Stomach (tissue), 9 donors: ENCODE results near the gene KRTAP4-11. TPM values are rescaled to one million over a fixed set of nuclear protein-coding genes. Genes with fewer than 3 reads are reported as not detected.

ENCODE experiments used
- DNase-seq, 2 donors: peaks; one replicate each; pipeline versions ENCODE4 v3.0.0 to v3.0.0-alpha.2; 2013 to 2019
- H3K27ac ChIP-seq, 5 donors: fragments of 200-600 bp in 4 of 5; sonication (generic) in 4 of 5; one replicate each; pipeline ENCODE4 v1.5.1; 2013 to 2019; ENCODE audit warnings: mild to moderate bottlenecking in 1 of 5, moderate library complexity in 1 of 5
- H3K27me3 ChIP-seq, 3 donors: fragments of 200-600 bp; sonication (generic); one replicate each; pipeline ENCODE4 v1.5.1; 2017 to 2019; ENCODE audit warnings: mixed run types in 1 of 3
- H3K36me3 ChIP-seq, 4 donors: fragments of 200-600 bp; sonication (generic); 1 replicate in 3 of 4; 2 replicates in 1 of 4; pipeline ENCODE4 v1.5.1; 2016 to 2019
- H3K4me1 ChIP-seq, 4 donors: fragments of 200-600 bp; sonication (generic); one replicate each; pipeline ENCODE4 v1.5.1; 2016 to 2019
- H3K4me3 ChIP-seq, 4 donors: fragments of 200-600 bp; sonication (generic) in 3 of 4; one replicate each; pipeline ENCODE4 v1.5.1; 2016 to 2019; ENCODE audit warnings: mild to moderate bottlenecking in 1 of 4
- H3K9me3 ChIP-seq, 4 donors: fragments of 200-600 bp; sonication (generic); one replicate each; pipeline ENCODE4 v1.5.1; 2016 to 2019
- EP300 ChIP-seq: sonication (generic); formaldehyde crosslinking; IDR thresholded peaks from one replicate; pipeline ENCODE4 v1.6.1; 2017; ENCODE audit warnings: antibody characterized with exemption
- POLR2A ChIP-seq, 4 donors: fragments of 450-650 bp; IDR thresholded peaks; one replicate each; pipeline ENCODE4 v1.6.1; 2016; ENCODE audit warnings: antibody characterized with exemption in 4 of 4, control low read depth in 2 of 4, mild to moderate bottlenecking in 1 of 4, moderate library complexity in 1 of 4
- POLR2AphosphoS5 ChIP-seq, 3 donors: sonication (generic); formaldehyde crosslinking; IDR thresholded peaks; one replicate each; pipeline ENCODE4 v1.6.1; 2016; ENCODE audit warnings: antibody characterized with exemption in 3 of 3
- WGBS, 5 donors: extraction: QIAGEN DNeasy Blood & Tissue Kit in 3 of 5; methylation state at CpG; one replicate each; pipeline versions ENCODE4 v1.1.5 to v1.1.7; 2013 to 2018; 5-methylcytosine and 5-hydroxymethylcytosine counted together
- intact Hi-C: fragments of 100-400 bp; cut with DNase I; formaldehyde crosslinking; loops from one replicate; pipeline ENCODE4 v1.15.1; 2023; ENCODE audit warnings: low total_unique reads
- polyA plus RNA-seq, 3 donors: library from polyadenylated mRNA; stranded (reverse); fragments of 200-250 nt; gene quantifications; one replicate each; pipeline ENCODE4 v1.2.3, GENCODE V29; 2013
- total RNA-seq, 5 donors: library from RNA; depleted of rRNA; stranded (reverse); fragments of >200 nt; gene quantifications; one replicate each; pipeline versions ENCODE4 v1.1.0 to v1.2.3, GENCODE V29; 2014 to 2016
- TF ChIP-seq, protein P1 (sequence below), 7 experiments: fragments of 450-650 bp in 4 of 7; fragments of 200-600 bp in 3 of 7; sonication (generic) in 3 of 7; IDR thresholded peaks; one replicate each; pipeline ENCODE4 v1.5.1; 2016 to 2019; ENCODE audit warnings: antibody characterized with exemption in 7 of 7, control low read depth in 2 of 7, mild to moderate bottlenecking in 1 of 7
- donor health status: healthy with polysubstance abuse.
- donor health status: Bipolar disorder and iron deficiency.
- donor health status: healthy.

Gene KRTAP4-11
- total and polyA plus RNA-seq, 8 donors: not detected

DNA sequence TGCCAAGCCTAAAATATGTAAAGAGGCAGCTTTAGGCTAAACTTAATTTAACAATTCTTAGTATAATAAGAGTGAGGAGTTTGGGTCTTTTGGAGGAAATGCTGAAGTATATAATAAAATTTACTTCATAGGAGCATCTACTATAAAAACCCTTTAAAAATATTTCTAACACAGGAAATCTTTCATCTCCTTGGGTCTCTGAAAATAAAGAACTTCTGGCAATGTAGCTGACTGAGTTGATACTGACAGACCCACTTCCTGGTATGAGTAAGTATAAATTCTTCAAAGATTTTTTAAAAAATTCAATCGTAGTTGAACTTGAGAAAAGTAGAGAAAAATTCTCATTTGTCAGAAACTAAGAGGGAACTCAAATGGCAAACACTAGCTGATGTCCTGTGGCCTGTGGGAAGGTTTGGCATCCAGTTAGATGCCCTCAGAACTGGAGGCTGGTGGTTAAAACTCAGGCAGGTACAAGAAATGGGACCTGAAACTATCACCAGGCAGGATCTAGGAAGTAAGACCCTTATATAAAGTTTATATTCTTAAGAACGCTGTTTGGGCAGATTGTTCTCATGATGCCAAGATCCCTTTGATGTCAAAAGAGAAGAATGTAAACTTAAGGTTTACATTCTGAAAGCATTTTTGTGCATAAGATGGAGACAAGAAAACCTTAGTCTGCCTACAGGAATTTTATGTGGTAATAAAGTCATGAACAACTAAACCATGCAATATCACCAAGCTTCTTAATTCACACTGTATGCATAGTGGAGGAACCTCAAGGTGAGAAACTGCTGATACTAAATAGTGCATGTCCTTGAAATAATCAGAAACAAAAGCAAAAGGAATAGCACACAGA, 15.9 kb upstream of the KRTAP4-11 start:
- TF ChIP-seq, protein P1, sequence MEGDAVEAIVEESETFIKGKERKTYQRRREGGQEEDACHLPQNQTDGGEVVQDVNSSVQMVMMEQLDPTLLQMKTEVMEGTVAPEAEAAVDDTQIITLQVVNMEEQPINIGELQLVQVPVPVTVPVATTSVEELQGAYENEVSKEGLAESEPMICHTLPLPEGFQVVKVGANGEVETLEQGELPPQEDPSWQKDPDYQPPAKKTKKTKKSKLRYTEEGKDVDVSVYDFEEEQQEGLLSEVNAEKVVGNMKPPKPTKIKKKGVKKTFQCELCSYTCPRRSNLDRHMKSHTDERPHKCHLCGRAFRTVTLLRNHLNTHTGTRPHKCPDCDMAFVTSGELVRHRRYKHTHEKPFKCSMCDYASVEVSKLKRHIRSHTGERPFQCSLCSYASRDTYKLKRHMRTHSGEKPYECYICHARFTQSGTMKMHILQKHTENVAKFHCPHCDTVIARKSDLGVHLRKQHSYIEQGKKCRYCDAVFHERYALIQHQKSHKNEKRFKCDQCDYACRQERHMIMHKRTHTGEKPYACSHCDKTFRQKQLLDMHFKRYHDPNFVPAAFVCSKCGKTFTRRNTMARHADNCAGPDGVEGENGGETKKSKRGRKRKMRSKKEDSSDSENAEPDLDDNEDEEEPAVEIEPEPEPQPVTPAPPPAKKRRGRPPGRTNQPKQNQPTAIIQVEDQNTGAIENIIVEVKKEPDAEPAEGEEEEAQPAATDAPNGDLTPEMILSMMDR (IDR thresholded peaks at IDR 0.05): no peak
- TF ChIP-seq POLR2AphosphoS5 (IDR thresholded peaks at IDR 0.05): no peak
- no peak for TF ChIP-seq POLR2A (IDR thresholded peaks at IDR 0.05)
- TF ChIP-seq EP300: no peak
- no peaks in the 10 kb centered on the region for H3K36me3 ChIP-seq
- no peaks in the 10 kb centered on the region for H3K27me3 ChIP-seq
- H3K27ac ChIP-seq: no peak overlapping the region
- peaks cover 0 to 5% (median 0%) of the 10 kb centered on the region in 4 donors for H3K9me3 ChIP-seq
- DNase-seq: no peak
- H3K4me3 ChIP-seq: no peak overlapping the region
- intact Hi-C loops: no loop called here
- WGBS, 5 donors: 59 to 76% (median 65%) methylated on average over 2 of the region's 2 CpGs
- H3K4me1 ChIP-seq: no peaks in the 10 kb centered on the region

DNA sequence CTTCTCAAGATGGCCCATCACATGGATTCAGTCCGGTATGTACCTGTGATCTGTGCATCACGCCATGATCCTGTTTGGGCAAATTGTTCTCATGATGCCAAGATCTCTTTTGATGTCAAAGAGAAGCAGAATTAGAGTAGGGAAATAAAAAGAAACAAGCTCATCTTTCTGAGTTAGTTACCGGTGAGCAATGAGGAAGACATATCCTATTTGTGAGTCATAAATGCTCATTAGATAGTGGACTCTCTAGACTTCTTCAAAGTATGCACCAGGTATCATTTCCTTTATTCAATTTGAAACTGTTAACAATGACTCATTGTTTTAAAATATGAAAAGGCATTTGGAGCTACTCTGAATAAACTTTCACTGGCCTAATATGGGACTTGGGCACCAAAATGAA, 13.8 kb upstream of the KRTAP4-11 start:
- intact Hi-C loops: no loop called here
- H3K36me3 ChIP-seq: no peaks in the 10 kb centered on the region
- WGBS, 5 donors: 79 to 87% (median 81%) methylated on average over 3 of the region's 3 CpGs
- no peak for TF ChIP-seq POLR2AphosphoS5 (IDR thresholded peaks at IDR 0.05)
- no peak for TF ChIP-seq EP300
- TF ChIP-seq, protein P1 (IDR thresholded peaks at IDR 0.05): no peak
- no peak for TF ChIP-seq POLR2A (IDR thresholded peaks at IDR 0.05)
- no peaks in the 10 kb centered on the region for H3K27me3 ChIP-seq
- H3K27ac ChIP-seq: no peak overlapping the region
- H3K4me3 ChIP-seq: no peak overlapping the region
- no peaks in the 10 kb centered on the region for H3K4me1 ChIP-seq
- DNase-seq: no peak
- no peaks in the 10 kb centered on the region for H3K9me3 ChIP-seq

DNA sequence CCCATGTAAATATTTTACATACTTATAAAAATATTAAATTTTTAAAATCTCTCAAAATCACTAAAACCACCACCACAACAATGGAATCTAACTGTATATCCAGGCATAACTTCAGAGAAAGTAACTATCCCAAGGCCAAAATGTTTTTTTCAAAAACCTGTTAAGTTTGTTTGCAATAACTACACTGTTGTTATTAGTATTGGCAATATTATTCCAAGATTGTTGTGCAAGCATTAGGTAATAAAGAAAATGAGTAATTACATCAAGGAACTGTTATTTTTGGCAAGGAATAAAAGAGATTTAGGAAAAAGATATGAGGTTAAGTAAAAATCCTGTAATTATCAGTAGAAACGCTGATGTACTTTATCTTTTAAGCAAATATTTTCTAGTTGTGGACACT, 9.2 kb upstream of the KRTAP4-11 start:
- no peaks in the 10 kb centered on the region for H3K4me1 ChIP-seq
- H3K27ac ChIP-seq: no peak overlapping the region
- DNase-seq: no peak
- intact Hi-C loops: no loop called here
- H3K4me3 ChIP-seq: no peak overlapping the region
- H3K27me3 ChIP-seq: peaks cover 0 to 8% (median 6%) of the 10 kb centered on the region in 3 donors
- H3K9me3 ChIP-seq: no peaks in the 10 kb centered on the region
- H3K36me3 ChIP-seq: no peaks in the 10 kb centered on the region
- no peak for TF ChIP-seq POLR2AphosphoS5 (IDR thresholded peaks at IDR 0.05)
- TF ChIP-seq, protein P1 (IDR thresholded peaks at IDR 0.05): no peak
- TF ChIP-seq POLR2A (IDR thresholded peaks at IDR 0.05): no peak
- no peak for TF ChIP-seq EP300
- 28 to 56% (median 41%) methylated on average over 1 of the region's 1 CpG for WGBS, 5 donors

DNA sequence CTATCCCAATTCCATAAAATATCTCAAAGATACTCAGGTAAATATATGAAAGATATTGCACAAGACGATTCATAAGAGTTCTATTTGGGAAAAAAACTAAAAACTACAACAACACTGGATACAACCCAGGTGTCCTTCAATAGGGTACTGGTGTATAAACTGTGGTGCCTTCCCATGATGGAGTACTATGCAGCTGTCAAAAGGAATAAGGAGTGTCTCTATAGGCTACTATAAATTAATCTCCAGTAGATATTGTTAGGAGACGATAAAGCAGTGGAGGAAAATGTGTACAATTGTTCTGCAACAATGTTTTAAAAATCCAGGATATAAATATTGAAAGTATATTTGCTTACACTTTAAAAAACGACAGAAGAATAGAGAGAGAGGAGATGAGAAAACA, 8.2 kb upstream of the KRTAP4-11 start:
- no peaks in the 10 kb centered on the region for H3K36me3 ChIP-seq
- TF ChIP-seq, protein P1 (IDR thresholded peaks at IDR 0.05): no peak
- no peak for TF ChIP-seq POLR2A (IDR thresholded peaks at IDR 0.05)
- no peak for TF ChIP-seq POLR2AphosphoS5 (IDR thresholded peaks at IDR 0.05)
- no peak for TF ChIP-seq EP300
- intact Hi-C loops: no loop called here
- DNase-seq: no peak
- no peaks in the 10 kb centered on the region for H3K4me1 ChIP-seq
- H3K9me3 ChIP-seq: no peaks in the 10 kb centered on the region
- H3K27ac ChIP-seq: no peak overlapping the region
- peaks cover 0 to 8% (median 6%) of the 10 kb centered on the region in 3 donors for H3K27me3 ChIP-seq
- WGBS, 5 donors: 78 to 86% (median 86%) methylated on average over 3 of the region's 3 CpGs
- no peak overlapping the region for H3K4me3 ChIP-seq
